ENCODE measurements around the gene PPP2R2D.
A peak's percentile ranks its signal among the peaks of the same experiment; 100 is the strongest.
"Not testable (repeated sequence)": the region's sequence is repeated elsewhere in the genome, so short reads cannot be mapped to it uniquely, and the experiment has no call there.

The PPP2R2D gene

GRCh38 chr10:131977323-131978096 lies 76.7 kb downstream of the PPP2R2D start:
- no peak for DNase-seq (ENCODE audit: low read depth)

GRCh38 chr10:131978366-131978765 lies 77.6 kb downstream of the PPP2R2D start:
- no peak for DNase-seq (ENCODE audit: low read depth)

DNA sequence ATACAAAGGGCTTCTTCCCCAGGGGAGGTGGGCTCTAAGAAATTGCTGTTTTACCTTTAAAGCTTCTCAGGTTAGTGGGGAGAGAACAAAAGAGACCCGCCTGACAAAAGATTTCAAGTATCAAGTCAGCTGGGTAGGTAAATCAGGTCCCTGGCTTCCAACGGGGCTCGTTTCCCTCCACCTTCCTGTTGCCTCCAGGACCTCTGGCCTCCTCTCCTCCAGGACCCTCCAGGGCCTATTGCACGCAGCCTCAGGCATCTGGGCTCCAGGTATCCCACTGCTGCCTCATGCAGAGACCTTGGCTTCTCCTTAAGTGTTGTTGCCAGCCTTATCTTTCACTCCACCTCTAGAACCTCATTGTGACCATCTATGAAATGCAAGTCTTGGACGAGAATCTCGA lies 78.0 kb downstream of the PPP2R2D start:
- no peak for DNase-seq (ENCODE audit: low read depth)

- no peak for DNase-seq (ENCODE audit: low read depth)
These were observed 78.5 kb downstream of the PPP2R2D start for GRCh38 chr10:131979336-131979735.

- DNase-seq (ENCODE audit: low read depth): no peak
These were observed 79.0 kb downstream of the PPP2R2D start for GRCh38 chr10:131979821-131980270.

DNA sequence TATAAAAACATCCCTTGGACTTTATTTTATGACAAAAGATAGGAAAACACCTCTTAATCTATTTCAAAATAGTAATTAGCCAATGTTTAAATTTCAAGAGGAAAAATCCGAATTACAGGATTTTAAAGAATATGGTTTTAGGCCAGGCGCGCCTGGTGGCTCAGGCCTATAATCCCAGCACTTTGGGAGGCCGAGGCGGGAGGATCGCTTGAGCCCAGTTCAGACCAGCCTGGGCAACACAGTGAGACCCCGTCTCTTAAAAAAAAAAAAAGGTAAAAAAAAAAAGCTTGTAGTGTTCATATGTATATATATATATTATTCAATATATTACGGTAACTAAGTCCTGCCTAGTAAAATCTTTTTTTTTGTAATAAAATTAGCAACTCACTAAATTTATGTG lies 79.5 kb downstream of the PPP2R2D start:
- no peak for DNase-seq (ENCODE audit: low read depth)

GRCh38 chr10:131980761-131981428 lies 80.1 kb downstream of the PPP2R2D start:
- no peak for DNase-seq (ENCODE audit: low read depth)

- peak; percentile 95 for DNase-seq (ENCODE audit: low read depth)
These were observed 80.8 kb downstream of the PPP2R2D start, which contains the start of gene BNIP3 for GRCh38 chr10:131981429-131982184. Gene BNIP3, minus strand, starts transcription at chr10:131981923. Its CDS starts 117 bp downstream, at chr10:131981806.

- no peak for DNase-seq (ENCODE audit: low read depth)
These were observed 81.5 kb downstream of the PPP2R2D start for GRCh38 chr10:131982185-131982756.

DNA sequence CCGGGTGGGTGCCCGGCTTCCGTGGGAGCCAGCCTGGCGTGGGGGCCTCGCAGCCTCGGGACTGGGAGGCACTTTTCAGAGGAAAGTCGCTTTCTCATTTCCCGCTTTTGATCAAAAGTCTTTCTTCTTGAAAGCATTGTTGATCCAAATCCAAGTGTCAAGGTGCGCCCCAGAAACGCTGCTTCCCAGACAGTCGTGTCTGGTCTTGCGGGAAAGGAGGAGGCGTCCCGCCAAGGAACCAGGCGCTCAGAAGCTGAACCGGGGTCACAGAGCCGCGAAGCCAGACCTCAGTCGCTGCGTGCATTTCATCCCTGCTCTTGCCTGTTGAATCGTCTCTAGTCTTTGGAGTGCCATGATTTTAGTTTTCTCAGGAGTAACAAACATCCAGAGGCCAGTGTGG lies 82.0 kb downstream of the PPP2R2D start:
- DNase-seq (ENCODE audit: low read depth): no peak

GRCh38 chr10:131983780-131984179 lies 83.0 kb downstream of the PPP2R2D start:
- no peak for DNase-seq (ENCODE audit: low read depth)

DNA sequence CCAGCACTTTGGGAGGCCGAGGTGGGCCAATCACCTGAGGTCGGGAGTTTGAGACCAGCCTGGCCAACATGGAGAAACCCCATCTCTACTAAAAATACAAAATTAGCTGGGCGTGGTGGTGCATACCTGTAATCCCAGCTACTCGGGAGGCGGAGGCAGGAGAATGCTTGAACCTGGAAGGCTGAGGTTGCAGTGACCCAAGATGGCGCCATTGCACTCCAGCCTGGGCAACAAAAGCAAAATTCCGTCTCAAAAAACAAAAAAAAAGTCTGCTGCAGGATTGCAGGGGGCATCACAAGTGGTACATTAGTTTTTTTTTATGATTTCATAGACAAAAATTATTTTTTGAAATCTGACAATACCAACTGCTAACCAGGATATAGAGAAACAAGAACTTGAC lies 86.0 kb downstream of the PPP2R2D start:
- DNase-seq (ENCODE audit: low read depth): not testable (repeated sequence)

- not testable (repeated sequence) for DNase-seq (ENCODE audit: low read depth)
These were observed 86.5 kb downstream of the PPP2R2D start for GRCh38 chr10:131987301-131987700.

GRCh38 chr10:131987786-131988185 lies 87.0 kb downstream of the PPP2R2D start:
- not testable (repeated sequence) for DNase-seq (ENCODE audit: low read depth)

DNA sequence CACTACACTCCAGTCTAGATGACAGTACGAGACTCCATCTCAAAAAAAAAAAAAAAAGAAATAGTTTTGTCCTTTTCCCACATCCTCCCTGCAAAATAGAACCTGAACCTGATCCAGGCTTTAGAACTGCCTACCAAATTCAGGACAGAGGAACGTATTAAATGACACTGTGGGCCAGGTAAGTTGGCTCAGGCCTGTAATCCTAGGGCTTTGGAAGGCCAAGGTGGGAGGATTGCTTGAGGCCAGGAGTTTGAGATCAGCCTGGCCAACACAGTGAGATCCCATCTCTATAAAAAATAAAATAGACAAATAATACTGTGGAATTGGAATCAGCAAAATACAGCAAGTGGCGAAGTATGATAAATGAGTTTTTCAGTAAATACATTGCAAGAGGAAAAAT lies 90.9 kb downstream of the PPP2R2D start:
- DNase-seq (ENCODE audit: low read depth): no peak

DNA sequence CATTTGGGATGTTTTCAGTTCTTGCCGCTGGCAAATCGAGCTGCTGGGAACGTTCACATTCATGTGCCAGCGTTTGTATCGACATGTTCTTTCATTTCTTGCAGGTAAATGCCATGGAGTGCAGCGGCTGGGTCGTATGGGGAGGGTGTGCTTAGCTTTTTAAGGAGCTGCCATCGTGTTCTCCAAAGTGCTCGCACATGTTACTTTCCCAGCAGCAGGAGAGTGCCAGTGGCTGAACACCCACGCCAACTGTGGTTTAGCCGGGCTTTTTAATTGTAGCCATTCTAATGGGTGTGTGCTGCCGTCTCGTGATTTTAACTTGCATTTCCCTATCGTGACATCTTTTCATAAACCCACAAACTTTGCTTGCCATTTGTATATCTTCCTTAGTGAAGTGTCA lies 92.5 kb downstream of the PPP2R2D start:
- no peak for DNase-seq (ENCODE audit: low read depth)

DNA sequence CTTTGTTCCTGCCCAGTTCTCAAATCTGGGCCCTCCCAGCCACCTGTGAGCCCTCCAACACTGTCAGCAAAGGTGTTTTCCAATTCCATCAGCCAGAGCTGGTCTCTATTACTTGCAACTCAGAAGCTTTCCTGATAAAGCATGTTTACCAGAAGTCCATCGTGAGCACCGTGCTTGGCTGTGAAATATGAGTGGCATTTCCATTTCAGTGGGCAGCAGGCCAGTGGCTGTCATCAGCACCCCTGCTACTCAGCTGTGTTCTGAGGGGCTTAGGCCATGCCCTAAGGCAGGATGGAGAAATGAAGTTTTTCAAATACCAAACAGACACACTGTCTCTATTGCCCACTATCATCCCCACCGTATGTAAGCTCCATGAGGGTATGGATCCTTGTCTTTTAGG lies 93.6 kb downstream of the PPP2R2D start:
- no peak for DNase-seq (ENCODE audit: low read depth)

GRCh38 chr10:131996466-131997365 lies 95.9 kb downstream of the PPP2R2D start:
- DNase-seq (ENCODE audit: low read depth): no peak

DNA sequence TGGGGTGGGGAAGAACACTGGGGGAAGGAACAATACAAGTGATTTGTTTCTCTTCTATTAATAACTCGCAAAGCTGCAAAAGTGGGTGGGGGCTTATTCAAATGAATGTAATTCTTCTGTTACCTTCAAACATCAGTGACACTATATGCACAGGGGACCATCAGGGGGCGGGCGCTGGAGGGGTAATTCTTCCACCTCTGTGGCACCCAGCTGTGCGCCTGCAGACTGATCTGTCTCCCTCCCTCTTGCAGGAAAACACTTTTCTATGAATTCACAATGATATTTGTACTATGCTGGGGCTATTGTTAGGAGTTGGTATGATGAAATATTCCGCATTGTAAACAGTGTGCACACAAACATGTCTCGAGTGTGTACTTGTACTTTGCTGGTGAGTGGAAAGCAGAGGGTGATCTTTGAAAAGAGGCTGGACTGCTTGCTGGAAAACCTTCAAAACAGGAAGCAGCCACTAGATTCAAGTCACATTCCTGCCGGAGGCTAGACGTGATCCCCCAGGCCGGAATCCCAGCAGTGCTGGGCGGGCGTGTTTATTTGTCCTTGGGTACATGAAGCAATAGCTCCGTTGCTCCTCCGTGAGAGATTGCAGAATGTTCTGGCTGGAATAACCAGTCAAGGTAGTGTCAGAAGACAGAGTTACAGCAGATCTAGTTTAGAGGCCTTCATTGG lies 96.7 kb downstream of the PPP2R2D start:
- no peak for DNase-seq (ENCODE audit: low read depth)

GRCh38 chr10:131998050-131998844 lies 97.4 kb downstream of the PPP2R2D start:
- DNase-seq (ENCODE audit: low read depth): no peak

All from stimulated activated CD8-positive, alpha-beta memory T cell treated with anti-CD3 and anti-CD28 coated beads, Interleukin-4, amount 100 ng/mL, for 24 hours (primary cell).